Measurements from ENCODE around the gene PCED1B. TPM values are rescaled to one million over a fixed set of nuclear protein-coding genes. Genes with fewer than 3 reads are reported as not detected.

The PCED1B gene
- total RNA-seq (1 to 10 TPM in 1 of 2 donors, under 1 TPM in 1; 0.55 to 1.2 TPM), polyA plus RNA-seq (ENCODE audit: insufficient read length in 2 of 2) (1 to 10 TPM; 2.5 to 3.6 TPM)
- long read RNA-seq, donor 1 = 0 reads
- long read RNA-seq, donor 2 = 0 reads
- long read RNA-seq, donor 3 = 0 reads
- long read RNA-seq, donor 4, partial matches to known transcripts = 0 of 1 reads
- long read RNA-seq, donor 4, other reads (novel, unspliced or antisense) = 0 of 1 reads

- peak within 1 kb of the TSS; percentile 62 for H3K4me3 ChIP-seq (ENCODE audit: low read depth, low read length)
- H3K4me1 ChIP-seq (ENCODE audit: control insufficient read depth, insufficient read depth, low read length) = peaks cover 16% of the 10 kb centered on the region
- no peaks in the 10 kb centered on the region for H3K36me3 ChIP-seq (ENCODE audit: control insufficient read depth, insufficient read depth, low read length)
- H3K27me3 ChIP-seq (ENCODE audit: control insufficient read depth, insufficient read depth, low read length) = peaks cover 9% of the 10 kb centered on the region
- DNase-seq (ENCODE audit: low read depth in 4 of 6, low spot score in 6 of 6) = peak in 3 of 6 donors; percentile 28 to 82 (median 39)
- no peaks in the 10 kb centered on the region for H3K9me3 ChIP-seq (ENCODE audit: control insufficient read depth, insufficient read depth, low read length)
- H3K27ac ChIP-seq (ENCODE audit: low read depth, low read length) = peak within 1 kb of the TSS; percentile 68
- under 1% methylated on average over 57 of the region's 58 CpGs for WGBS (ENCODE audit: insufficient coverage)
These were observed at the start of gene PCED1B, which contains the start of gene AMIGO2 for GRCh38 chr12:47079468-47079980. Gene PCED1B, plus strand, starts transcription at chr12:47079621. Its CDS starts 155,443 bp downstream, at chr12:47235064. Gene AMIGO2, minus strand, starts transcription at chr12:47079959. Its CDS starts 957 bp downstream, at chr12:47079002.

GRCh38 chr12:47029903-47030302, 49.5 kb upstream of the PCED1B start:
- Histone ChIP-seq H3K4me1 (ENCODE audit: control insufficient read depth, insufficient read depth, low read length) (no peaks in the 10 kb centered on the region), H3K4me3 (ENCODE audit: low read depth, low read length) (no peak overlapping the region), H3K27ac (ENCODE audit: low read depth, low read length) (no peak overlapping the region), H3K27me3 (ENCODE audit: control insufficient read depth, insufficient read depth, low read length) (no peaks in the 10 kb centered on the region), H3K36me3 (ENCODE audit: control insufficient read depth, insufficient read depth, low read length) (no peaks in the 10 kb centered on the region), H3K9me3 (ENCODE audit: control insufficient read depth, insufficient read depth, low read length) (no peaks in the 10 kb centered on the region)
- WGBS (ENCODE audit: insufficient coverage) = 100% methylated on average over 1 of the region's 2 CpGs
- DNase-seq (ENCODE audit: low read depth in 4 of 6, low spot score in 6 of 6) = no peak

- no CpG with 5 or more reads among the region's 1 CpG for WGBS (ENCODE audit: insufficient coverage)
- H3K27me3 ChIP-seq (ENCODE audit: control insufficient read depth, insufficient read depth, low read length) = no peaks in the 10 kb centered on the region
- DNase-seq (ENCODE audit: low read depth in 4 of 6, low spot score in 6 of 6) = peak in 4 of 6 donors; percentile 45 to 93 (median 66)
These were observed 46.8 kb upstream of the PCED1B start for GRCh38 chr12:47032644-47033043.

GRCh38 chr12:47033081-47033480, 46.3 kb upstream of the PCED1B start:
- Histone ChIP-seq H3K4me3 (ENCODE audit: low read depth, low read length) (no peak overlapping the region), H3K4me1 (ENCODE audit: control insufficient read depth, insufficient read depth, low read length) (no peaks in the 10 kb centered on the region), H3K36me3 (ENCODE audit: control insufficient read depth, insufficient read depth, low read length) (no peaks in the 10 kb centered on the region), H3K27me3 (ENCODE audit: control insufficient read depth, insufficient read depth, low read length) (no peaks in the 10 kb centered on the region), H3K9me3 (ENCODE audit: control insufficient read depth, insufficient read depth, low read length) (no peaks in the 10 kb centered on the region), H3K27ac (ENCODE audit: low read depth, low read length) (no peak overlapping the region)
- WGBS (ENCODE audit: insufficient coverage) = 44% methylated on average over 4 of the region's 5 CpGs
- no peak for DNase-seq (ENCODE audit: low read depth in 4 of 6, low spot score in 6 of 6)

More at GRCh38 chr12:47032644-47033043, 46.8 kb upstream of the PCED1B start:
- H3K9me3 ChIP-seq (ENCODE audit: control insufficient read depth, insufficient read depth, low read length) = no peaks in the 10 kb centered on the region
- H3K27ac ChIP-seq (ENCODE audit: low read depth, low read length) = no peak overlapping the region
- H3K36me3 ChIP-seq (ENCODE audit: control insufficient read depth, insufficient read depth, low read length) = no peaks in the 10 kb centered on the region
- H3K4me3 ChIP-seq (ENCODE audit: low read depth, low read length) = no peak overlapping the region
- no peaks in the 10 kb centered on the region for H3K4me1 ChIP-seq (ENCODE audit: control insufficient read depth, insufficient read depth, low read length)

GRCh38 chr12:47033789-47034555, 45.4 kb upstream of the PCED1B start:
- H3K4me3 ChIP-seq (ENCODE audit: low read depth, low read length) = no peak overlapping the region
- H3K27me3 ChIP-seq (ENCODE audit: control insufficient read depth, insufficient read depth, low read length) = no peaks in the 10 kb centered on the region
- no peaks in the 10 kb centered on the region for H3K9me3 ChIP-seq (ENCODE audit: control insufficient read depth, insufficient read depth, low read length)
- WGBS (ENCODE audit: insufficient coverage) = 67% methylated on average over 2 of the region's 5 CpGs
- H3K4me1 ChIP-seq (ENCODE audit: control insufficient read depth, insufficient read depth, low read length) = no peaks in the 10 kb centered on the region
- H3K36me3 ChIP-seq (ENCODE audit: control insufficient read depth, insufficient read depth, low read length) = no peaks in the 10 kb centered on the region
- H3K27ac ChIP-seq (ENCODE audit: low read depth, low read length) = no peak overlapping the region
- peak in 1 of 6 donors; percentile 38 for DNase-seq (ENCODE audit: low read depth in 4 of 6, low spot score in 6 of 6)

- Histone ChIP-seq H3K4me3 (ENCODE audit: low read depth, low read length) (no peak overlapping the region), H3K27ac (ENCODE audit: low read depth, low read length) (no peak overlapping the region), H3K4me1 (ENCODE audit: control insufficient read depth, insufficient read depth, low read length) (no peaks in the 10 kb centered on the region), H3K27me3 (ENCODE audit: control insufficient read depth, insufficient read depth, low read length) (no peaks in the 10 kb centered on the region), H3K36me3 (ENCODE audit: control insufficient read depth, insufficient read depth, low read length) (no peaks in the 10 kb centered on the region), H3K9me3 (ENCODE audit: control insufficient read depth, insufficient read depth, low read length) (no peaks in the 10 kb centered on the region)
- DNase-seq (ENCODE audit: low read depth in 4 of 6, low spot score in 6 of 6) = no peak
- 100% methylated on average over 1 of the region's 2 CpGs for WGBS (ENCODE audit: insufficient coverage)
These were observed 44.8 kb upstream of the PCED1B start for GRCh38 chr12:47034661-47035060.

GRCh38 chr12:47035484-47035883, 43.9 kb upstream of the PCED1B start:
- H3K27me3 ChIP-seq (ENCODE audit: control insufficient read depth, insufficient read depth, low read length) = no peaks in the 10 kb centered on the region
- no peak for DNase-seq (ENCODE audit: low read depth in 4 of 6, low spot score in 6 of 6)
- H3K36me3 ChIP-seq (ENCODE audit: control insufficient read depth, insufficient read depth, low read length) = no peaks in the 10 kb centered on the region
- no peaks in the 10 kb centered on the region for H3K9me3 ChIP-seq (ENCODE audit: control insufficient read depth, insufficient read depth, low read length)
- 67% methylated on average over 1 of the region's 3 CpGs for WGBS (ENCODE audit: insufficient coverage)
- H3K27ac ChIP-seq (ENCODE audit: low read depth, low read length) = no peak overlapping the region
- H3K4me1 ChIP-seq (ENCODE audit: control insufficient read depth, insufficient read depth, low read length) = no peaks in the 10 kb centered on the region
- no peak overlapping the region for H3K4me3 ChIP-seq (ENCODE audit: low read depth, low read length)

GRCh38 chr12:47038270-47038748, 41.1 kb upstream of the PCED1B start:
- Histone ChIP-seq H3K4me3 (ENCODE audit: low read depth, low read length) (no peak overlapping the region), H3K27me3 (ENCODE audit: control insufficient read depth, insufficient read depth, low read length) (no peaks in the 10 kb centered on the region), H3K9me3 (ENCODE audit: control insufficient read depth, insufficient read depth, low read length) (no peaks in the 10 kb centered on the region), H3K27ac (ENCODE audit: low read depth, low read length) (no peak overlapping the region), H3K36me3 (ENCODE audit: control insufficient read depth, insufficient read depth, low read length) (no peaks in the 10 kb centered on the region), H3K4me1 (ENCODE audit: control insufficient read depth, insufficient read depth, low read length) (no peaks in the 10 kb centered on the region)
- no CpG with 5 or more reads among the region's 1 CpG for WGBS (ENCODE audit: insufficient coverage)
- DNase-seq (ENCODE audit: low read depth in 4 of 6, low spot score in 6 of 6) = no peak

GRCh38 chr12:47039079-47039478, 40.3 kb upstream of the PCED1B start:
- Histone ChIP-seq H3K4me3 (ENCODE audit: low read depth, low read length) (no peak overlapping the region), H3K4me1 (ENCODE audit: control insufficient read depth, insufficient read depth, low read length) (no peaks in the 10 kb centered on the region)

More at GRCh38 chr12:47039079-47039478, 40.3 kb upstream of the PCED1B start:
- Histone ChIP-seq H3K27ac (ENCODE audit: low read depth, low read length) (no peak overlapping the region), H3K36me3 (ENCODE audit: control insufficient read depth, insufficient read depth, low read length) (no peaks in the 10 kb centered on the region), H3K9me3 (ENCODE audit: control insufficient read depth, insufficient read depth, low read length) (no peaks in the 10 kb centered on the region), H3K27me3 (ENCODE audit: control insufficient read depth, insufficient read depth, low read length) (no peaks in the 10 kb centered on the region)
- no peak for DNase-seq (ENCODE audit: low read depth in 4 of 6, low spot score in 6 of 6)
- WGBS (ENCODE audit: insufficient coverage) = no CpG with 5 or more reads among the region's 2 CpGs
